Ovary (tissue), 9 donors: ENCODE results near the gene CXCR4. TPM values are rescaled to one million over a fixed set of nuclear protein-coding genes. Genes with fewer than 3 reads are reported as not detected.

ENCODE experiments used
- DNase-seq, 5 donors: peaks; one replicate each; pipeline ENCODE4 v3.0.0-alpha.2; 2019 to 2020
- H3K27ac ChIP-seq, 2 donors: fragments of 200-600 bp; one replicate each; pipeline versions ENCODE4 v1.5.1 to v1.8.0; 2019 to 2022
- H3K27me3 ChIP-seq: fragments of 200-600 bp; one replicate; pipeline ENCODE4 v1.8.0; 2022
- H3K36me3 ChIP-seq: fragments of 200-600 bp; sonication (generic); one replicate; pipeline ENCODE4 v1.5.1; 2019
- H3K4me1 ChIP-seq: one replicate; pipeline ENCODE4 v1.8.1; 2013; ENCODE audit warnings: mild to moderate bottlenecking, moderate library complexity; ENCODE audit not compliant: insufficient read depth
- H3K4me3 ChIP-seq: fragments of 200-600 bp; sonication (generic); one replicate; pipeline ENCODE4 v1.5.1; 2017
- H3K9me3 ChIP-seq, 2 donors: fragments of 200-600 bp in 1 of 2; sonication (generic) in 1 of 2; one replicate each; pipeline versions ENCODE4 v1.5.1 to v1.8.1; 2013 to 2019; ENCODE audit warnings: mild to moderate bottlenecking in 1 of 2, moderate library complexity in 1 of 2
- CTCF ChIP-seq, 3 donors: fragments of 450-650 bp in 2 of 3; fragments of 200-600 bp in 1 of 3; IDR thresholded peaks; one replicate each; pipeline versions ENCODE4 v1.5.1 to v1.8.0; 2016 to 2022; ENCODE audit warnings: antibody characterized with exemption in 3 of 3, mild to moderate bottlenecking in 1 of 3
- EP300 ChIP-seq: sonication (generic); formaldehyde crosslinking; IDR thresholded peaks from one replicate; pipeline ENCODE4 v1.6.1; 2017; ENCODE audit warnings: antibody characterized with exemption
- POLR2A ChIP-seq: fragments of 450-650 bp; IDR thresholded peaks from one replicate; pipeline ENCODE4 v1.6.1; 2017; ENCODE audit warnings: antibody characterized with exemption, mild to moderate bottlenecking, moderate library complexity
- WGBS, 3 donors: extraction: QIAGEN DNeasy Blood & Tissue Kit in 1 of 3; methylation state at CpG; one replicate each; pipeline versions ENCODE4 v1.1.5 to v1.1.7; 2013 to 2017; 5-methylcytosine and 5-hydroxymethylcytosine counted together
- intact Hi-C, 4 donors: fragments of 100-400 bp; cut with DNase I; formaldehyde crosslinking; loops; one replicate each; pipeline versions ENCODE4 v1.11.0 to v1.15.1; 2022 to 2023
- polyA plus RNA-seq, 2 donors: library from polyadenylated mRNA; stranded (reverse); fragments of 200-250 nt in 1 of 2; fragments of 350-450 nt in 1 of 2; fragmentation: Illumina TruSeq in 1 of 2; extraction: RNeasy Lipid Tissue Mini Kit (QIAGEN cat#74804) in 1 of 2; gene quantifications; one replicate each; pipeline ENCODE4 v1.2.3, GENCODE V29; 2013 to 2014
- total RNA-seq, 7 donors: library from RNA; depleted of rRNA in 2 of 7; stranded (reverse); fragments of >200 nt in 2 of 7; fragmentation: NEBNext Ultra II Directional in 3 of 7; extraction: Animal tissue kit (Norgen Biotek cat#: 25700) in 3 of 7; gene quantifications; one replicate each; pipeline versions ENCODE4 v1.1.0 to v1.2.4, GENCODE V29; 2016 to 2023
- donor health status: DM: no; HTN: no; CAD: no; lungs with moderate emphysema.
- donor health status: DM: no; HTN: no; CAD: no.
- donor health status: Bipolar disorder and iron deficiency.
- donor health status: DM: yes; HTN: yes; CAD: no.
- donor health status: DM: no; HTN: no; CAD: no.
- donor health status: DM: yes; HTN: yes; CAD: no.

Gene CXCR4
- total and polyA plus RNA-seq, 9 donors, result 2.7 to 33.0 (median 8.9) TPM

GRCh38 chr2:136117391-136117841 is 533 bp downstream of the CXCR4 start:
- WGBS, 3 donors, result 0 to 1% (median 1%) methylated on average over 35 of the region's 35 CpGs
- Histone ChIP-seq H3K27ac (no peak overlapping the region), H3K9me3 (no peaks in the 10 kb centered on the region), H3K4me3 (peak overlapping the region; percentile 17), H3K27me3 (no peaks in the 10 kb centered on the region), H3K36me3 (no peaks in the 10 kb centered on the region), H3K4me1 (peaks cover 4% of the 10 kb centered on the region)
- peak in 1 of 5 donors; percentile 35 for DNase-seq
- intact Hi-C loops, result no loop called here
- TF ChIP-seq POLR2A, result no peak
- TF ChIP-seq EP300, result no peak
- TF ChIP-seq CTCF (IDR thresholded peaks at IDR 0.05), result no peak

- intact Hi-C loops, result no loop called here
- peak in 2 of 5 donors; percentile 12 to 35 for DNase-seq
- WGBS, 3 donors, result 0 to 1% (median 1%) methylated on average over 45 to 57 of the region's 57 CpGs
These were observed 1.0 kb downstream of the CXCR4 start for GRCh38 chr2:136116813-136117390.

GRCh38 chr2:136116151-136116812 is 1.7 kb downstream of the CXCR4 start:
- WGBS, 3 donors, result 1 to 2% (median 2%) methylated on average over 29 to 30 of the region's 30 CpGs
- peak overlapping the region; percentile 17 for H3K4me3 ChIP-seq
- H3K27me3 ChIP-seq, result no peaks in the 10 kb centered on the region
- H3K4me1 ChIP-seq, result peaks cover 4% of the 10 kb centered on the region
- no peaks in the 10 kb centered on the region for H3K36me3 ChIP-seq
- DNase-seq, result no peak
- H3K9me3 ChIP-seq, result no peaks in the 10 kb centered on the region
- TF ChIP-seq CTCF (IDR thresholded peaks at IDR 0.05) (no peak), POLR2A (no peak), EP300 (no peak)
- intact Hi-C loops, result no loop called here
- no peak overlapping the region for H3K27ac ChIP-seq

More at GRCh38 chr2:136116813-136117390, 1.0 kb downstream of the CXCR4 start:
- no peak overlapping the region for H3K27ac ChIP-seq
- H3K9me3 ChIP-seq, result no peaks in the 10 kb centered on the region
- H3K4me3 ChIP-seq, result peak overlapping the region; percentile 17
- H3K27me3 ChIP-seq, result no peaks in the 10 kb centered on the region
- TF ChIP-seq CTCF (IDR thresholded peaks at IDR 0.05), result no peak
- TF ChIP-seq EP300, result no peak
- no peak for TF ChIP-seq POLR2A
- no peaks in the 10 kb centered on the region for H3K36me3 ChIP-seq
- peaks cover 4% of the 10 kb centered on the region for H3K4me1 ChIP-seq

GRCh38 chr2:136115183-136115761 is 2.7 kb downstream of the CXCR4 start:
- no peaks in the 10 kb centered on the region for H3K9me3 ChIP-seq
- intact Hi-C loops, result no loop called here
- no peaks in the 10 kb centered on the region for H3K36me3 ChIP-seq
- no peak overlapping the region for H3K4me3 ChIP-seq
- no peaks in the 10 kb centered on the region for H3K27me3 ChIP-seq
- no peak overlapping the region for H3K27ac ChIP-seq
- peaks cover 4% of the 10 kb centered on the region for H3K4me1 ChIP-seq
- no peak for DNase-seq
- 95 to 96% (median 96%) methylated on average over 12 of the region's 12 CpGs for WGBS, 3 donors
- no peak for TF ChIP-seq EP300
- no peak for TF ChIP-seq CTCF (IDR thresholded peaks at IDR 0.05)
- no peak for TF ChIP-seq POLR2A
